ENCODE results near the gene DENND2A. TPM values are rescaled to one million over a fixed set of nuclear protein-coding genes. Genes with fewer than 3 reads are reported as not detected.

The DENND2A gene
- total RNA-seq, 1 donor from 2014 or later = 29.8 TPM

DNA sequence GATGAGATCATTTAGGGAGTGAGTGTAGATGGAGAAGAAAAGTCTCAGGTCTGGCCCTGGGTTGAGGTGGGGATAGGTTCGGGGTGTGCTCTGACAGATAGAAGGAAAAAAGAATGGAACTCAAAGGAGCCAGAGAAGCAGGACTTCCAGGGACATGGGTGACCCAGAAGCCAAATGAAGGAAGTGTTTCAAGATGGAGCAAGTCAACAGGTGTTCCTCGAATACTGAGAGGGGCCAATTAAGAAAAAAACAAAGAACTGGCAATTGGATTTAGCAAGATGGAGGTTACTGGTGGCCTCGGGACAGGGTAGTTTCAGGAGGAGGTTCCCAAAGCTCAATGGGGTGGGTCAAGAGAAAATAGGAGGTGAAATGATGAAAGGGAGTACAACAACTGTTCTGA lies 40.3 kb downstream of the DENND2A start:
- H3K27me3 Mint-ChIP-seq (ENCODE audit: low read depth) = no peaks in the 10 kb centered on the region
- DNase-seq (ENCODE audit: low read depth, low spot score) = no peak
- TF ChIP-seq, protein P1, sequence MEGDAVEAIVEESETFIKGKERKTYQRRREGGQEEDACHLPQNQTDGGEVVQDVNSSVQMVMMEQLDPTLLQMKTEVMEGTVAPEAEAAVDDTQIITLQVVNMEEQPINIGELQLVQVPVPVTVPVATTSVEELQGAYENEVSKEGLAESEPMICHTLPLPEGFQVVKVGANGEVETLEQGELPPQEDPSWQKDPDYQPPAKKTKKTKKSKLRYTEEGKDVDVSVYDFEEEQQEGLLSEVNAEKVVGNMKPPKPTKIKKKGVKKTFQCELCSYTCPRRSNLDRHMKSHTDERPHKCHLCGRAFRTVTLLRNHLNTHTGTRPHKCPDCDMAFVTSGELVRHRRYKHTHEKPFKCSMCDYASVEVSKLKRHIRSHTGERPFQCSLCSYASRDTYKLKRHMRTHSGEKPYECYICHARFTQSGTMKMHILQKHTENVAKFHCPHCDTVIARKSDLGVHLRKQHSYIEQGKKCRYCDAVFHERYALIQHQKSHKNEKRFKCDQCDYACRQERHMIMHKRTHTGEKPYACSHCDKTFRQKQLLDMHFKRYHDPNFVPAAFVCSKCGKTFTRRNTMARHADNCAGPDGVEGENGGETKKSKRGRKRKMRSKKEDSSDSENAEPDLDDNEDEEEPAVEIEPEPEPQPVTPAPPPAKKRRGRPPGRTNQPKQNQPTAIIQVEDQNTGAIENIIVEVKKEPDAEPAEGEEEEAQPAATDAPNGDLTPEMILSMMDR (conservative IDR thresholded peaks at IDR 0.05) = no peak
- H3K4me3 Mint-ChIP-seq = no peak overlapping the region
- H3K9me3 Mint-ChIP-seq = no peaks in the 10 kb centered on the region
- peaks cover 10% of the 10 kb centered on the region for H3K36me3 Mint-ChIP-seq (ENCODE audit: low read depth)
- peak overlapping the region; percentile 31 for H3K27ac Mint-ChIP-seq (ENCODE audit: unreplicated experiment)
- peaks cover 4% of the 10 kb centered on the region for H3K4me1 Mint-ChIP-seq

DNA sequence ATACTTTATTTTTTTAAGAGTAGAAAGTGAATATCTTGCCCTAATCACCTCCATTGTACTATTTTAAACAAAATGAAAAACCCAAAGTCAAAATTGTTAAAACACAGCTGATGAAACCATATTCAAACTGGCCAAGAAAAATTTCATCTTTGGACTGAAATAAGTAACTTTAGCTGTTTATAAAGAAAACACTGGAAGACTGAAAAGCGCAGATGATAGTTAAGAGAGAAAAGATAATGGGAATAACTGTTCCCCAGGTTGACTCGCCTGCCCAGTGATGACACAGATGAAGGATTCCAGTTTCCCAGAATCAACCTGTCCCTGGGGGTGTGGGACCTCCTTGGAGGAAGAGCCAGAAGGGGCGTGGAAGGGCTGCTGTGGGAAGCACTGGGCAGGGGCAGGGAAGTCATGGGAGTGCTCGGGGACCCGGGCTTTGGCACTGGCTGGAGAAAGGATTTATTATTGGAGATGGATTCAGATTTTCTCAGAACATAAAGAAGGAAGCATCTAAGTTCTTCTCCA lies 43.1 kb downstream of the DENND2A start:
- no peaks in the 10 kb centered on the region for H3K27me3 Mint-ChIP-seq (ENCODE audit: low read depth)
- no peak overlapping the region for H3K4me3 Mint-ChIP-seq
- no peaks in the 10 kb centered on the region for H3K4me1 Mint-ChIP-seq
- no peak overlapping the region for H3K27ac Mint-ChIP-seq (ENCODE audit: unreplicated experiment)
- peaks cover 12% of the 10 kb centered on the region for H3K36me3 Mint-ChIP-seq (ENCODE audit: low read depth)
- no peaks in the 10 kb centered on the region for H3K9me3 Mint-ChIP-seq
- DNase-seq (ENCODE audit: low read depth, low spot score) = no peak
- TF ChIP-seq, protein P1 (conservative IDR thresholded peaks at IDR 0.05) = no peak

DNA sequence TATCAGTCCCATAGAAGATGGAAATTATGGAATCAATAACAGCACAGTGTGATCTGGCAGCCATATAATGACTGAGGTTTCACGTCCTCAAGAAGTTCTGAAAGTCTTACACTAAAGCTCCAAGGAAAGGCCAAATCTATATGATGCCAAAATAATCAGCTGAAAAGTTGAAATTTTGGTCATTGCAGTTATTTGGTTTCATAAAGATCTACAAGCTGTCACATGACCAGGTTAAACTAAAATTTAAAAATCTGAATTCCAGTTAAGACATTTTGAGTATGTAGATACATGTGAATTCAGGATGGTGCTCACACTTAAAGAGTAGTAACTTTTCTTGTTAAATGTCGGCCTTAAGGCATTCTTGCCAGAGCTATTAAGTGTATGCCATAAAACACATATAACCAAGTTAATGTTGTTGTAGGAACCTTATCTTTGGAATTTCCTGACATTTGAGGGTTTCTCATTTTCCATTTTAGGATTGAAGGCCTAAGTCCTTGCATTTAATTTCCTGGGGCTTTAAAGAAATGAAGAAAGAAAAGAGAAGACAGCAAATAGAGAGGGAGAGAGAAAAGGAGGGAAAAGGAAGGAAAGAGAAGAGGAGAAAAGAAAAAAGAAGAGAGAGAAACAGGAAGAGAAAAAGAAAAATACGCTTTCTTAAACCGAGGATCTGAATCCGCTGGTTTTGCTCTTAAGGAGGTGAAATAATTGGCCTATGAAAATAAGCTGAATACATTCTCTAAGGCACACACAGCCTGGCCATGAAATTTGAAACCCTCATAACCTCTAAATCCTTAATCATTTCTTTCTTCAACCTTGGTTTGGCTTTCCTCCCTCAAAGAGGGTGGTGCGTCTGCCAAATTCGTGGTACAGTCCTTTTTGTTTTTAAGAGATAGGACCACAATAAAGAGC lies 43.8 kb downstream of the DENND2A start:
- TF ChIP-seq, protein P1 (conservative IDR thresholded peaks at IDR 0.05) = no peak
- Mint-ChIP-seq H3K4me1 (no peaks in the 10 kb centered on the region), H3K36me3 (ENCODE audit: low read depth) (peaks cover 9% of the 10 kb centered on the region), H3K9me3 (no peaks in the 10 kb centered on the region), H3K4me3 (no peak overlapping the region), H3K27me3 (ENCODE audit: low read depth) (no peaks in the 10 kb centered on the region), H3K27ac (ENCODE audit: unreplicated experiment) (no peak overlapping the region)
- no peak for DNase-seq (ENCODE audit: low read depth, low spot score)

DNA sequence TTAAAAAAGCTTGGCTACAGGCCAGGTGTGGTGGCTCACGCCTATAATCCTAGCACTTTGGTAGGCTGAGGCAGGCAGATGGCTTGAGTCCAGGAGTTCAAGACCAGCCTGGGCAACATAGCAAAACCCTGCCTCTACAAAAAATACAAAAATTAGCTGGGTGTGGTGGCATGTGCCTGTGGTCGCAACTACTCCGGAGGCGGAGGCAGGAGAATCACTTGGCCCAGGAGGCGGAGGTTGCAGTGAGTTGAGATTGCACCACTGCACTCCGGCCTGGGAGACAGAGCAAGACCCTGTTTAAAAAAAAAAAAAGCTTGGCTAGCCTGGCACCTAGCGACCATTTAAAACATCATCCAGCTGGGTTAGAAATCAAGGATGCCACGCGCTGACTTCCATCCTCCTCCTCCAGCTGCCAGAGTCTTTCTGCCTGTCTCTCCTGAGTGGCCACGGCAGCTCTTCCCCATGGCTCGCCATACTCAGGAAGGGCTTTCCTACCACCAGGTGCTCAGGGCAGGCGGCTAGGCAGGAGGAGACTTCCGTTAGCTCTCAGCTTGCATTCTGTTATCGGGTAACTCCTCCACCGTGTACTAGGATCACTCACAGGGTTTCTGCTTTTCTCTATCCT lies 45.0 kb downstream of the DENND2A start:
- no peak overlapping the region for H3K4me3 Mint-ChIP-seq
- peak overlapping the region; percentile 12 for H3K27ac Mint-ChIP-seq (ENCODE audit: unreplicated experiment)
- H3K9me3 Mint-ChIP-seq = no peaks in the 10 kb centered on the region
- H3K27me3 Mint-ChIP-seq (ENCODE audit: low read depth) = no peaks in the 10 kb centered on the region
- peaks cover 9% of the 10 kb centered on the region for H3K36me3 Mint-ChIP-seq (ENCODE audit: low read depth)
- DNase-seq (ENCODE audit: low read depth, low spot score) = no peak
- TF ChIP-seq, protein P1 (conservative IDR thresholded peaks at IDR 0.05) = no peak
- no peaks in the 10 kb centered on the region for H3K4me1 Mint-ChIP-seq

DNA sequence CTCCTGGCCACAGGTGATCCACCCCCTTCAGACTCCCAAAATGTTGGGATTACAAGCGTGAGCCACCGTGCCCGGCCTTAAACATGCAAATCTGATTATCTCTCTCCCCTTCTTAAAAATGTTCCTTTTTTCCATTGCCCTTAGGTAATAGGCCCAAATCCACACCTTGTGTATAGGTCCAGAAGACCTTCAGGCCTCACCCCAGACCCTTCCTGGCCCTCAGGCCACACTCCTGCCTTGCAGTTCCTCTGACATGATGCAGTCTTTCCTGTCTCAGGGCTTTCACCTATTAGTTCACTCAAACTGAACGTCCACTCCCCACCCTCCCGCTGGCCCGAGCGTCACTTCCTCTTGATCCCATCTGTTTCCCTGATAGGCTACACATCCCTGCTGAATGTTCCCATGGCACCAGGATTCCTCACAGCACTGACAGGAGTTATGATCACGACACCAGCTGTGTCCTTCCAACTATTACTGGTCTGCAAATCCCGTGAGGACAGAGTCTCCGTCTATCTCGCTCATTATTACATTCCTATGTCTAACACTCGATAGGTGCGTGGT lies 46.4 kb downstream of the DENND2A start:
- TF ChIP-seq, protein P1 (conservative IDR thresholded peaks at IDR 0.05) = no peak
- no peak for DNase-seq (ENCODE audit: low read depth, low spot score)
- Mint-ChIP-seq H3K4me3 (no peak overlapping the region), H3K9me3 (no peaks in the 10 kb centered on the region), H3K36me3 (ENCODE audit: low read depth) (peaks cover 2% of the 10 kb centered on the region), H3K4me1 (no peaks in the 10 kb centered on the region), H3K27ac (ENCODE audit: unreplicated experiment) (peak overlapping the region; percentile 81), H3K27me3 (ENCODE audit: low read depth) (no peaks in the 10 kb centered on the region)
